ENCODE measurements around the gene IRF2BP2.

Gene IRF2BP2

GRCh38 chr1:234555390-234556024, 54.5 kb downstream of the IRF2BP2 start:
- DNase-seq: no peak

- DNase-seq: no peak
These were observed 55.2 kb downstream of the IRF2BP2 start for GRCh38 chr1:234554698-234555311.

Measured in Kasumi-1 (cell line).